Measurements from ENCODE around the gene TET3. TPM values are rescaled to one million over a fixed set of nuclear protein-coding genes. Genes with fewer than 3 reads are reported as not detected.

The TET3 gene
- polyA plus RNA-seq, 1 of the 3 experiments (the other 2 are of a cell fraction), result 1.6 TPM

DNA sequence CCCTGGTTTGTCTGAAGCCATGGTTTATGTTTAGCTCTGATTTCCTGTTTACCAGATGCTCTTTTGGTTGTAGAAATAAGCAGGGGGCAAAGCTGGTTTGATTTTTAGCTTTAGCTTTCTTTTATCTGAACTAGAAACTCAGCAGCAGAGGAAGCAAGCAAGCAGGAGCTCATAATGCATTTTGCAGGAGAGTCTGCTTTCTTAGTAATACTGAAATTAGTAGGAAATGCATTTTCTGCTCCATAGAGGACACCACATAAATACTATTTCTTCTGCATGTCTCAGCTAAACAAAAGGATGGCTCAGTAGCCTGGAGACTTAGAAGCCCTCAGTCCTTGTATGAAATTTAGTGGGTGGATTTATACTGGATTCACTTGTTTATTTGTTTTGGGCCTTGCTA is 34.9 kb upstream of the TET3 start:
- no peaks in the 10 kb centered on the region; a peak in 1 of 4 replicates for H3K4me1 ChIP-seq (ENCODE audit: control insufficient read depth in 1 of 2, insufficient read depth in 2 of 2, low read depth in 1 of 2, low read length in 1 of 2)
- H3K9me2 ChIP-seq, result no peaks in the 10 kb centered on the region
- H3F3A ChIP-seq (replicated peaks; ENCODE audit: insufficient read depth), result no peaks in the 10 kb centered on the region
- no peaks in the 10 kb centered on the region for H3K9me3 ChIP-seq
- no peak overlapping the region for H3K4me2 ChIP-seq
- H4K20me1 ChIP-seq (ENCODE audit: insufficient read depth), result peaks cover 49% of the 10 kb centered on the region
- ChIA-PET CTCF (interaction anchor here (0.6 kb wide), 1 partner anchor 177 kb away, joined by 3 read pairs; no protein-coding TSS in a partner anchor), POLR2A (no interaction called here)
- H2AFZ ChIP-seq (ENCODE audit: low read depth), result no peak overlapping the region
- TF ChIP-seq POLR2AphosphoS5 (IDR thresholded peaks at IDR 0.05; ENCODE audit: low read depth, low read length) (no peak), GATA2 (CRISPR knock-in tag; IDR thresholded peaks at IDR 0.05) (no peak), TAF1 (IDR thresholded peaks at IDR 0.05; ENCODE audit: borderline replicate concordance, low read depth, low read length) (no peak), FOXM1 (IDR thresholded peaks at IDR 0.05; ENCODE audit: low read depth) (no peak), JUND (IDR thresholded peaks at IDR 0.05) (no peak), NFIC (IDR thresholded peaks at IDR 0.05; ENCODE audit: borderline replicate concordance) (no peak), RXRA (IDR thresholded peaks at IDR 0.05; ENCODE audit: borderline replicate concordance, low read depth) (no peak), EP300 (IDR thresholded peaks at IDR 0.05; ENCODE audit: borderline replicate concordance in 1 of 2, low read depth in 1 of 2, low read length in 1 of 2) (no peak), TEAD4 (IDR thresholded peaks at IDR 0.05; ENCODE audit: borderline replicate concordance, insufficient read depth) (no peak), FOXJ3 (CRISPR knock-in tag; IDR thresholded peaks at IDR 0.05) (no peak)
- TF ChIP-seq, protein P1, sequence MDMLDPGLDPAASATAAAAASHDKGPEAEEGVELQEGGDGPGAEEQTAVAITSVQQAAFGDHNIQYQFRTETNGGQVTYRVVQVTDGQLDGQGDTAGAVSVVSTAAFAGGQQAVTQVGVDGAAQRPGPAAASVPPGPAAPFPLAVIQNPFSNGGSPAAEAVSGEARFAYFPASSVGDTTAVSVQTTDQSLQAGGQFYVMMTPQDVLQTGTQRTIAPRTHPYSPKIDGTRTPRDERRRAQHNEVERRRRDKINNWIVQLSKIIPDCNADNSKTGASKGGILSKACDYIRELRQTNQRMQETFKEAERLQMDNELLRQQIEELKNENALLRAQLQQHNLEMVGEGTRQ (IDR thresholded peaks at IDR 0.05; ENCODE audit: borderline replicate concordance, low read depth, low read length), result no peak
- TF ChIP-seq, protein P2, sequence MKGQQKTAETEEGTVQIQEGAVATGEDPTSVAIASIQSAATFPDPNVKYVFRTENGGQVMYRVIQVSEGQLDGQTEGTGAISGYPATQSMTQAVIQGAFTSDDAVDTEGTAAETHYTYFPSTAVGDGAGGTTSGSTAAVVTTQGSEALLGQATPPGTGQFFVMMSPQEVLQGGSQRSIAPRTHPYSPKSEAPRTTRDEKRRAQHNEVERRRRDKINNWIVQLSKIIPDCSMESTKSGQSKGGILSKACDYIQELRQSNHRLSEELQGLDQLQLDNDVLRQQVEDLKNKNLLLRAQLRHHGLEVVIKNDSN (IDR thresholded peaks at IDR 0.05; ENCODE audit: borderline replicate concordance, low read depth), result no peak
- TF ChIP-seq, protein P3, sequence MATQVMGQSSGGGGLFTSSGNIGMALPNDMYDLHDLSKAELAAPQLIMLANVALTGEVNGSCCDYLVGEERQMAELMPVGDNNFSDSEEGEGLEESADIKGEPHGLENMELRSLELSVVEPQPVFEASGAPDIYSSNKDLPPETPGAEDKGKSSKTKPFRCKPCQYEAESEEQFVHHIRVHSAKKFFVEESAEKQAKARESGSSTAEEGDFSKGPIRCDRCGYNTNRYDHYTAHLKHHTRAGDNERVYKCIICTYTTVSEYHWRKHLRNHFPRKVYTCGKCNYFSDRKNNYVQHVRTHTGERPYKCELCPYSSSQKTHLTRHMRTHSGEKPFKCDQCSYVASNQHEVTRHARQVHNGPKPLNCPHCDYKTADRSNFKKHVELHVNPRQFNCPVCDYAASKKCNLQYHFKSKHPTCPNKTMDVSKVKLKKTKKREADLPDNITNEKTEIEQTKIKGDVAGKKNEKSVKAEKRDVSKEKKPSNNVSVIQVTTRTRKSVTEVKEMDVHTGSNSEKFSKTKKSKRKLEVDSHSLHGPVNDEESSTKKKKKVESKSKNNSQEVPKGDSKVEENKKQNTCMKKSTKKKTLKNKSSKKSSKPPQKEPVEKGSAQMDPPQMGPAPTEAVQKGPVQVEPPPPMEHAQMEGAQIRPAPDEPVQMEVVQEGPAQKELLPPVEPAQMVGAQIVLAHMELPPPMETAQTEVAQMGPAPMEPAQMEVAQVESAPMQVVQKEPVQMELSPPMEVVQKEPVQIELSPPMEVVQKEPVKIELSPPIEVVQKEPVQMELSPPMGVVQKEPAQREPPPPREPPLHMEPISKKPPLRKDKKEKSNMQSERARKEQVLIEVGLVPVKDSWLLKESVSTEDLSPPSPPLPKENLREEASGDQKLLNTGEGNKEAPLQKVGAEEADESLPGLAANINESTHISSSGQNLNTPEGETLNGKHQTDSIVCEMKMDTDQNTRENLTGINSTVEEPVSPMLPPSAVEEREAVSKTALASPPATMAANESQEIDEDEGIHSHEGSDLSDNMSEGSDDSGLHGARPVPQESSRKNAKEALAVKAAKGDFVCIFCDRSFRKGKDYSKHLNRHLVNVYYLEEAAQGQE (IDR thresholded peaks at IDR 0.05; ENCODE audit: low read depth, low read length), result no peak
- TF ChIP-seq, protein P4, sequence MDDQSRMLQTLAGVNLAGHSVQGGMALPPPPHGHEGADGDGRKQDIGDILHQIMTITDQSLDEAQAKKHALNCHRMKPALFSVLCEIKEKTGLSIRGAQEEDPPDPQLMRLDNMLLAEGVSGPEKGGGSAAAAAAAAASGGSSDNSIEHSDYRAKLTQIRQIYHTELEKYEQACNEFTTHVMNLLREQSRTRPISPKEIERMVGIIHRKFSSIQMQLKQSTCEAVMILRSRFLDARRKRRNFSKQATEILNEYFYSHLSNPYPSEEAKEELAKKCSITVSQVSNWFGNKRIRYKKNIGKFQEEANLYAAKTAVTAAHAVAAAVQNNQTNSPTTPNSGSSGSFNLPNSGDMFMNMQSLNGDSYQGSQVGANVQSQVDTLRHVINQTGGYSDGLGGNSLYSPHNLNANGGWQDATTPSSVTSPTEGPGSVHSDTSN (IDR thresholded peaks at IDR 0.05), result no peak
- TF ChIP-seq, protein P5, sequence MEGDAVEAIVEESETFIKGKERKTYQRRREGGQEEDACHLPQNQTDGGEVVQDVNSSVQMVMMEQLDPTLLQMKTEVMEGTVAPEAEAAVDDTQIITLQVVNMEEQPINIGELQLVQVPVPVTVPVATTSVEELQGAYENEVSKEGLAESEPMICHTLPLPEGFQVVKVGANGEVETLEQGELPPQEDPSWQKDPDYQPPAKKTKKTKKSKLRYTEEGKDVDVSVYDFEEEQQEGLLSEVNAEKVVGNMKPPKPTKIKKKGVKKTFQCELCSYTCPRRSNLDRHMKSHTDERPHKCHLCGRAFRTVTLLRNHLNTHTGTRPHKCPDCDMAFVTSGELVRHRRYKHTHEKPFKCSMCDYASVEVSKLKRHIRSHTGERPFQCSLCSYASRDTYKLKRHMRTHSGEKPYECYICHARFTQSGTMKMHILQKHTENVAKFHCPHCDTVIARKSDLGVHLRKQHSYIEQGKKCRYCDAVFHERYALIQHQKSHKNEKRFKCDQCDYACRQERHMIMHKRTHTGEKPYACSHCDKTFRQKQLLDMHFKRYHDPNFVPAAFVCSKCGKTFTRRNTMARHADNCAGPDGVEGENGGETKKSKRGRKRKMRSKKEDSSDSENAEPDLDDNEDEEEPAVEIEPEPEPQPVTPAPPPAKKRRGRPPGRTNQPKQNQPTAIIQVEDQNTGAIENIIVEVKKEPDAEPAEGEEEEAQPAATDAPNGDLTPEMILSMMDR (IDR thresholded peaks at IDR 0.05), result no peak
- TF ChIP-seq, protein P6, sequence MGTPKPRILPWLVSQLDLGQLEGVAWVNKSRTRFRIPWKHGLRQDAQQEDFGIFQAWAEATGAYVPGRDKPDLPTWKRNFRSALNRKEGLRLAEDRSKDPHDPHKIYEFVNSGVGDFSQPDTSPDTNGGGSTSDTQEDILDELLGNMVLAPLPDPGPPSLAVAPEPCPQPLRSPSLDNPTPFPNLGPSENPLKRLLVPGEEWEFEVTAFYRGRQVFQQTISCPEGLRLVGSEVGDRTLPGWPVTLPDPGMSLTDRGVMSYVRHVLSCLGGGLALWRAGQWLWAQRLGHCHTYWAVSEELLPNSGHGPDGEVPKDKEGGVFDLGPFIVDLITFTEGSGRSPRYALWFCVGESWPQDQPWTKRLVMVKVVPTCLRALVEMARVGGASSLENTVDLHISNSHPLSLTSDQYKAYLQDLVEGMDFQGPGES (IDR thresholded peaks at IDR 0.05; ENCODE audit: low read depth, low read length), result no peak
- H3K27me3 ChIP-seq (ENCODE audit: insufficient read depth), result no peaks in the 10 kb centered on the region
- peaks cover 34% of the 10 kb centered on the region for H3K79me2 ChIP-seq (ENCODE audit: insufficient read depth)
- no peak for DNase-seq
- no peak overlapping the region for H3K9ac ChIP-seq
- H3K36me3 ChIP-seq (replicated peaks in 1 of 2; ENCODE audit: control insufficient read depth in 1 of 2, insufficient read depth in 2 of 2, low read length in 1 of 2), result peaks cover 72 to 77% of the 10 kb centered on the region in 2 experiments
- no peak overlapping the region for H3K4me3 ChIP-seq (ENCODE audit: low read depth in 2 of 2, low read length in 1 of 2)
- H3K27ac ChIP-seq (ENCODE audit: low read depth in 2 of 2, low read length in 1 of 2), result no peak overlapping the region
